ENCODE results near the gene GJA5.
"Not testable (repeated sequence)": the region's sequence is repeated elsewhere in the genome, so short reads cannot be mapped to it uniquely, and the experiment has no call there.

GJA5 gene

DNA sequence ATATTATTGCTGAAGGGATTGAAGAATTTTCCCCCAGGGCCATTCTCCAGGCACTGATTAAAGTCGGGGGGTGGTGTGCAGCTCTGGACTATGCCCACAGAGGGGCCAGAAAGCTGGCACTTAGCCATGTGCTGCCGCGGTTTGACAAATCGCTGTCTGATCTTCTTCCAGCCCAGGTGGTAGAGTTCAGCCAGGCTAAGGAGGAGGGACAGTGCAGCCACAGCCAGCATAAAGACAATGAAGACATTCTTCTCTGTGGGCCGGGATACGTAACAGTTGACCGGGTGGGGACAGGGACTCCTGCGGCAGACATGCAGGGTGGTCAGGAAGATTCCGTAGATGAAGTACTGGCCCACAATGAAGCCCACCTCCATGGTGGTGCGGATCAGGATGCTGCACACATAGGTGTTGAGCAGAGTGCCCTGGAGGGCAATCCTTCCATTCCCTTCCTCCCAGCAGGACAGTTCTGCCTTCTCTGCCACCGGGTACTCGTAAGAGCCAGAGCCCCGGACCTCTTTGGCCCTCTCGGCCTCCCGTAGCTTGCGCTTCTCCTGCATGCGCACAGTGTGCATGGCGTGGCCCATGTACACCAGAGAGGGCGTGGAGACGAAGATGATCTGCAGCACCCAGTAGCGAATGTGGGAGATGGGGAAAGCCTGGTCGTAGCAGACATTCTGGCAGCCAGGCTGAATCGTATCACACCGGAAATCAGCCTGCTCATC is 1.9 kb downstream of the GJA5 start:
- no peak for DNase-seq

DNA sequence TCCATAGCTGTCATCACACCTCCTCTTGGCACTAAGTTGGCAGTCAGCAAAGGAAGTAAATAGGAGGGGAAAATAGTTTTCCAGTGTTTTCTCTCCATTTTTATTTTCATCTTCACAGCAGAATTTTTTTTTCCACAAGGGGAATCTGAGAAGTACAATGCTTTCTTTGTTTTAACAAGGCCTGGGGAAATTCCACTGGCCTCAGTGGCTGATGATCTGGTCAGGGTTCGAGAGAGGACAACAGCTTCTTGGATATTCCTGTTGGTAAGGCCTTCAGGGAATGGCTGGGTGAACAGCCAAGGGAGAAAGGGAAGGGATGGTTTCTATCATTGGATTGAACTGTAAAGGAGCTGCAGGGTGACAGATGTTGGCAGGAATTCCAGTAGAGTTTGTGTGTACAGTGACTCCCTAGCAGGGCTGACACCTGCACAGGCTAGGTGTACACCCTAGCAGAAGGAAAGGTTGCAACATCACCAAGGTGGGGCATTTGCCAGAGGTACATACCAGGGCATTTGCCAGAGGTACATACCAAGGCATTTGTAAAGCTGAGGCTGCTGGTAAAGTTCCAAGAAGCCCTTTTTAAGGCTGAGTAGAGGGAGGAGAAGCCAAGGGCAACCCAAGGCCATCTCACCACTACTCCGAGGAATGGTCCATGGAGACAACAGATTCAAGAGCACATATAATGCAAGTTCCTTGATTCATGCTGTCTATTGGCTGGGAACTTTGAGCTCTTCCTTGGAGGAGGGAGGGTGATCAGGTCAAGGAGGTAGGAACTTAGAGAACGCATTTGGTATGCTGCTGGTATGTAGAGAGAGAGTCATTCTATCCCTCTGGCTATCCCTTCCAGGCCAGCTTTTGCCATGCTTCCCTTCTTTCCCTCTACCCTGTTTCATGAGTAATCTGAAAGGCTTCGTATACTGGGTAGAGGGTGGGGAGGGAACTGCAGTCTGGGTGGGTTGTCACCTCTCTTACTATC is 3.1 kb downstream of the GJA5 start:
- DNase-seq: no peak

DNA sequence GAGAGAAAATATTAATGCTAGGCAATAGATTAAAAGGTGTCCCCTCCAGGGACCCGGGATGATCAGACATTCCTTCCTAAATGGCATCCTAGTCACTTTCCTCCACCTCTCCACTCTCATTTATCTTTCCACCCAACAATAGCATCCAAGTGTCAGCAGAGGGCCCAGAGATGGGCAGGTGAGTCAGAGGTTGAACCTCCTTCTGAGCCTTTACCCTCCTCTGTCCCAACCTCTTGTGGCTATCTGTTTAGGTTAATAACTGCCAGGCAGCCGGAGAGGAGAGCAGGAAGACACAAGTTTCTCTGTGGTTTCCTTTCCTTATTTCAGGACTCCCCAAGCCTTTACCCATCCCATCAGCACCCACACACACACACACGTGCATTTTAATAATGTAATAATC is 4.1 kb downstream of the GJA5 start:
- no peak for DNase-seq

DNA sequence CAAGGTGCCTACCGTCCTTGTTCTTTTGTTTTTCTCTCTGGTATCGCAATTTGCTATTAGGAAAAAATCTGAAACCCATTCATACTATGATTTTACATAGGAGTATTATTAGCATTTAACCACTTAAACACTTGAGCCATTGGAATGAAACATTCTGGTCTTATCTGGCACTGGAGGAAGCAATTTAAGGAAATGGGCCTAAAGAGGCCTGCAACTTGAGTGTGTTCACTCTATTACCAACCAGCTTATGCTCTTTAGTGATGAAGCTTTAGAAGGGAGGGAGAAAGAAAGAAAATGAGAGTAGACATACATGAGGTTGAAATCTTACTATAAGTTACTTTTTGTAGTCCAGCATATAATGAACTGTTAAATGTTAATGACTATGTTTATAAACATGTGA is 5.7 kb downstream of the GJA5 start:
- no peak for DNase-seq

DNA sequence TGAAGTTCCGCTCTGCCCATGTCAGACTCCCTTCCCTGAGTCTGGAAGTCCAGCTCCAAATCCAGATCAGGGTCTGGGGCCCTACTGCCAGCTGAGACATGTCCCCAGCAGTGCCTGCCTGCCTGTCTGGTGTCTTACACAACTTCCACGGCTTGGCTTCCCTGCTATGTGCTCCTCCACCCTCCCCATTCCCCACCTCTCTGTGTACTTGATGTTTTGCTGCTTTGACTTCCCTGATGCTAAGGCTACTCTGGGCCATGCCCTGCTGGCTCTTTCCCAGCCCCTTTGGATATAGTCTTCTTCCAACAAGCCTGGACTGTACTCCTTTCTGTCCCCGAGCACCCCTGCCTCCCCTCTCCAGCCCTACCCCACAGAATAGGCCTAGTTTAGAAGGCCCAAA is 7.3 kb downstream of the GJA5 start:
- no peak for DNase-seq

DNA sequence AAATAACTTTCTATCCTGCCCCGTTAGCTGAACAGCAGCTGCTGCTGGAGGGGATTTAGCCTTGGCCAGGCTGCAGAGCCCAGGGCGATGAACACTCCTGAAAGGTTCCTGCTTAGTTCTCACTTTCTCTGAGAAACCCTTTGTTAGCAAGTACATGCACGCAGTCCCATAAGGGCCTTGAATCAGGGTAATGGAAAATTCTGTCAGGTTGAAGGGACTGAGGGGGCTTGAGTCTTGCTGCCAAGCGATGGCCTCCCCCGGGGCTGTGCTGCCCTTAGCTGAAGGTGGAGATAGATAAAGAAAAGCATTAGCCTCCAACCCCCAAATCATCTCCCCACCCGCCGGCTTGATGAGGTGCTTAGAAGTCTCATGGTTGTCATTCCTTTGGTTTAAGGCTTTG is 7.9 kb downstream of the GJA5 start:
- DNase-seq: no peak

DNA sequence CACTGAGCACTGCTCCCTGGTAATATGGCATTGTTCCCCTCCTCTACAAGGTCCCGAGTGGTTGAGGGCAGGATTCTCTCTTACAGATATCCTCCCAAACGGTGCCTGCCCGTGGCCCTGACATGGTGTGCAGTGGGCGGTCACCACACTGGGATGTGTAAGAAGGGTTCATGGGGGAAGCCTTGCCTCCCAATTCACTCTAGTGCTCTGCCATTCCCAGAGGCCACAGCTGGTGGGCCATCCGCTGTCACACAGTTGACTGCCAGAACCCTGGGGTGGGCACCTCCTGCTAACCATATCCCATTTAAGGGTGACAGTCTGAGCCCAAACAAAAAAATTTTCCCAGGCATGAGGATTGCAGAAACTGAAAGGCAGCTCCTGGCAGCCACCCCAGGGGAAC is 9.1 kb downstream of the GJA5 start:
- no peak for DNase-seq

DNA sequence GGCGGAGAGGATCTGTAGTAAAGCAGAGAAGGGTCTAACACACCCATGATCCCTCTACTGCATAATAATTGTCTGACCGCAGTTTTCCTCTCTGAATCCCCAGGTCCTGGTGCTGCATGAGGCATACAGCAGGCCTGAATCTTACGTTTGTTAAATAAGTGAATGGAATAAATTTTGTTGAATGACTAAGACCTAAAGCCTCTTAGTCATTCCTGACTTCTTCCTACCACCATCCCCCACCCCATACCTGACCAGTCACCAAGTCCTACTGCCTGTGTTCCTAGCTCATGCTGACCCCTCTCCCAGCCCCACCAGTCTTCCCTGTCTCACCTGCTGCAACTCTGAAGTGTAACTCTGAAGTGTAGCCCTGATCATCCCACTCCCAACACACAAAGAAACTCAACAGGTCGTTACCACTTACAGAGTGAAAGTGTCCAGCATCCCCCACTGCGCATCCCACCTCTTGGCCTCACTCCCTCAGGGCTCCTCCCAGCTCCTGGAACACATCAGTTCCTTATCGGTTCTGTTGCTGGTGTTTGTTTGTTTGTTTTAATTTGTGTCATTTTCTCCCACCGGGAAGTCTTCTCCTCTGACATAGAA is 9.7 kb downstream of the GJA5 start:
- no peak for DNase-seq

DNA sequence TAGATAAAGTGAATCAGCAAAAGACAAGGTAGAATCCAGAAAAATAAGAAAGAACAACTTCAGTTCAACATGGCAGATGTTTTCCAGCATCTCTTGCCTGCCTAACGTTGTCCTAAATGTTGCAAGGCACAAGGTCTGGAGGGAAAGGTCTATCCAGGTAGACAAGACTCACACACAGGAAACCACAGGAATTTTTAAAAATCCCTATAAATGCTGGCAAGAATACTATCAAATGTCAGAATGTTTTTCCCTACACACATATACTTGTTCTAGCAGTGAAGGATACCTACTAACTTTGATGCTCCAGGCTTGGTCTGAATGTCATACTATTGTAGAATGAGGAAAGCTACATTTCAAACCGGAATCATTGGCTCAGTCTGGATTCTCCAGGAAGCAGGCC is 10.6 kb downstream of the GJA5 start:
- DNase-seq: no peak

DNA sequence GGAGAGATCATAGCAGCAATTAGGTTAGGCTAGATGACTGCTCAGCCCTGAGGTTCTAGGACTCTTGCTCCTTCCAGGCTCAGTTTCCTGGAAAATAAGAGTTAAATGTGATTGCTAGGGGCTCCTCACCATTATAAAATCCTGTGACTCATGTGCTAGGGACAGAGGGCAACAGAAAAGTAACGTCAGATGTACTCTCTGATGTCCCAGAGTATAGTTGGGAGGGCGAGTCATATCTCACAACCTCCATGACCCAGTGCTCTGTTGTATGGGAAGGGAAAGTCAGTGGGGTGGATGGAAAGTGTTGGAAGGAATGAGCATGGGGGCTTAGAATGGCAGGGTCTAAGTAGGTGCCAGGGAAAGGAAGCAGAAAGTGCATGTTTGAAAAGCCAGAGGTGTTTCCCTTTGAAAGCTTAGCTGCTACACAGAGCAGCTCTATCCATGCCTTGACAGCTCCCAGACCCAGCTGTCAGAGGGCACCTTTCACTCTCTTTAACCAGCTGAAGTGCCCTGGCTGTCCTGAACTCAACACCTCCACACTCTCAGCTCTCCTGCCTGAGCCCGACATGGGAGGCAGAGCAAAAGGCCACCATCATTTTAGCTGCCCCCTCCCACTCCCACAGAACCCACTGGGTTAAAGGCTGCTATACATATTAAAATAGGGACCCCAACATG is 11.6 kb downstream of the GJA5 start:
- DNase-seq: no peak

DNA sequence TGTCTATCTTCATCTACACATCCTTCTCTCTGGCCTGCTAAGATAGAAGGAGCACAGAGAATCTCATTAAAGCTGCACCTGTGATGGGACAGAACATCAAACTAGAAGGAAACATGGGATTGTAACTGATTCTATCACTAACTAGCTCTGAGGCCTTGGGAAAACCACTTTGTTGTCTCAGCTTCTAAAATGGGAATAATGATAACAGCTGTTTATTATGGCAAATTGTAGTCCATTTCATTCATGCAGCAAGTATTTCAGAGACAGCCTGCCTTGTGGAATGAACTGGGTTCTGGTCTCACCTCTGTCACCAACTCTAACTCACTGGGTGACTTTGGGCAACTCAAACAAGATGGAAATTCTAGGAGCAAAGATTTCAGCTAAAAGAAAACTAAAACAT is 12.4 kb downstream of the GJA5 start:
- no peak for DNase-seq

DNA sequence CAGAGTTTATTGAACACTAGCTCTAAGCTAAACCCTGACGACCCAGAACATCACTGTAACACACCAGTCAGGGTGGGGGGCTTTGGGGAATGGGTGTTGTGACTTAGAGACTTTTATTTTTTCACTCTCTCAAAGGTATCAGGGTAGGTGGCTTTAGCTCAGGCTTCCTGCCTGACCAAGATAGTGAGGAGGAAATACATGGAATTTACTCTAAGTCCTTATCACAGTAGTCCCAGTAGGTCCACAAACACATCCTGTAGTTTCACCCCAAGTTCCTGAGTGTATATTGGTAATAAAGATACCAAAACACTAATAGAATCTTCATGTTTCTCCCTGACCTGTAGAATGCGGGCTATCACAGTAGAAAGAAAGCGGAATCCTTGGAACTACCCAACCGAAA is 15.1 kb downstream of the GJA5 start:
- DNase-seq: no peak

DNA sequence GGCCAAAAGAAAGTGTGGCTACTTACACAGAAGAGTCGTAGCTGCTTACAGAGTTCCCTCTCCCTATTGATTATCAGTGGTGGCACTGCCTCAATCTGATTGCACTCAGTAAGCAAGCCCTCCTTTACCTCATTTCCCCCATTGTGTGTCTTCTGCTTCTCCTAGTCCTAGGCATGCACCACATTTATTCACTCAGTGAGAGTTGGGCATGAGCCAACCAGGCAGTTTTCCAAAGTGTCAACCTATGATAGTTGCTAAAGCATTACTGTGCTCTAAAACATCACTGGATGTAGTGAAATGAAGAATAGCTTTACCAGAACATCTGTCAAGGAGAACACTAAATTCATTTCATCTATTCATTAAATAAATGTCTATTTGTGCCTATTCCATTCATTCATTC is 19.3 kb downstream of the GJA5 start:
- DNase-seq: no peak

DNA sequence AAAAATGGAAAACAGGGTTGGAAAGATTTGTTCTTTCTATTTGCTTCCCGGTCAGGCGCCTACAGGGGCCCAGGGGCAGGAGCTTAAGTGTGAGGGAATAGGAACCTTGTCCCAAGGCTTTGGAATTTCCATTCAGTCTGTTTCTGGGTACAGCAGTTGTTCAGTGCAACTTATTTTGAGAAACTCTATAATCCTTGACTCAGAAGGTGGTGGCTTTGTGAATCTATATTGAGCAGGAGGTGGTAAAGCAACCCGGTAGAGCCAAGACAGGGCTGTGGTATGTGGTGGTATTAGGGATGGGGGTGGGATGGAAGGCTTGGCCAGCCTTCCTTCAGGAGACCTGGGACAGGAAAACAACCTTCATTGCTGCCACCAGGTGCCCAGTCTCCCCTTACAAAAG is 20.0 kb downstream of the GJA5 start:
- no peak for DNase-seq

DNA sequence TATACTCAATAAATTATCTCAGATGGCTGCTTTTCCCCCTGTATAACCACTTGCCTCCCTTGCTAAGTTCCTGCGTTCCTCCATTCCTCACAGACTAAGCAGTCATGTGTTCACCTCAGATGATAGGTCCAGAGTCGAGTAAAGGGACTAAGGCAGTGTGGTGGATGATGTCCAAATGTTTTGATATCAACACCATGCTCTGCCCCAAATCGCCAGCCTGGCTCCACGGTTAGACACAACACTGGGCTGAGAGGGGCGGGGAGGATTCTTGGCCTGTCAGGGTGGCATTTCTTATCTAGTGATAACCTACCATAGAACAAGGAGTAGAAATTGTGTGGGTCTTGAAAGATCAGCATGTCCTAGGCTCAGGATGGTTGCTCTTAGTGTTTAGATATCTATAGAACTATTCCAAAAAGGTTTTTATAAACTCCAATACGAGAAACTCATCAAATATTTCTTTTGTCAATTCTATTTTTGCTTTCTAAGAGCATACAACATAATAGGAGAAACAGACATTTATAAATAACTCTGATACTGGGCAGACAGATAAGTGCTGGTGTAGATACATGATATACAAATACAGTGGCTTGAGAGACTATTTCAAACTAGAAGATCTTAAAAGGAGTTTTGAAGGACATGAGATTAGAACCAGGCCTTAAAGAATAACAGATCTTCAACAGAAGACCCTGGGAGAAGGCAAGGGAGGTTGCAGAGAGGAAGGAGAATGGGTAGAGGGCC is 21.5 kb downstream of the GJA5 start:
- DNase-seq: no peak

DNA sequence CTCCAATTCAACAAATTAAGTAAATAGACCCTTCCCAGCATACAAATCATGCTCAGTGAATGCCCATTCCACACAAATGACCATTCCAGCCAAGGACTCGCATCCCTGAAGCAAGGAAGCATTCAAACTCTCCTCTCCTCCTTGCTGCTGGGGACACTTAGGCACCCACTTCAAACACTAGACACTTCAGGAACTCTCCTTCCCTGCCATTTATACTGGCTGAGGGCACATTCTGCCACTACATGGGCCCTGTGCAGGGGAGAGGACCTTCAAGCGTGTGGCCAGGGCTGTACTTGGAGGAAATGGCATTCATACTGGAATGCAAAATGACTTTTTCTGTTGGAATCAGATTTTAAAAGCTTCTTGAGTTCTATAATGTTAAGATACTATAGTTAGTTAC is 22.3 kb downstream of the GJA5 start:
- DNase-seq: no peak

DNA sequence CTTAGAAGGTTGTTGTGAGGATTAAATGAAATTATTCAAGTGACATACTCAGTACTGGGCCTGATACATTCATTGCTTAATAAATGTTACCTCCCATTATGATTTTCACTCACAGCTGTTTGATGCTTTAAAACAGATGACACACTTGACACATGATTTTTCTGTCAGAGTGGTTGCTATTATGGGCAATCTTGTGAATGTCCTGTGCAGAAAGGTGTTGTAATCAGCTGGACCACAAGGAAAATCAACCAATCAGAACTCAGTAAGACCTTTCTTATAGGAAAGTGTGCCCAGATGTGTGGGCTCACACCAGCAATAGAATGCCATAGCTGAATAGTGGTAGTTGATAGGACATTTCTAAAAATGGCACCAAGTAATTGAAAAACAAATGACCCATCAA is 23.5 kb downstream of the GJA5 start:
- DNase-seq: no peak

DNA sequence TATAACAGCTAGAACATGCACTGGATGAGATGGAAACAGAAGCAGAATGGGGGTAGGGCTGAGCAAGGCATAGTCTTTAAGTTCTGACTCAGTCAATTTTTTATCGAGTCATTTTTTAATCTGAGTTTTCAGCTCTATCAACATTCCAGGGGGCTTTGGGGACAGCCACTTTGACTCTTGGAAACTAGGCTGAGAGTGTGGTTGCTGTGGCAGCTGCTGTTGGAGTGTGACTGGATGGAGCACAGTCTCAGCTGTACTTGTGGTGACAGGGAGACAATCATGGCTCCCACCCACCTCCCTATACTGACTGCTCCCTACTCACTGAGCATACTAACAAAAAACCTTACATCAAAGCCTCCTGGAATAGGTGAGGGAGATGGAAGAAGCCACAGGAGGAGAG is 25.0 kb downstream of the GJA5 start:
- no peak for DNase-seq

DNA sequence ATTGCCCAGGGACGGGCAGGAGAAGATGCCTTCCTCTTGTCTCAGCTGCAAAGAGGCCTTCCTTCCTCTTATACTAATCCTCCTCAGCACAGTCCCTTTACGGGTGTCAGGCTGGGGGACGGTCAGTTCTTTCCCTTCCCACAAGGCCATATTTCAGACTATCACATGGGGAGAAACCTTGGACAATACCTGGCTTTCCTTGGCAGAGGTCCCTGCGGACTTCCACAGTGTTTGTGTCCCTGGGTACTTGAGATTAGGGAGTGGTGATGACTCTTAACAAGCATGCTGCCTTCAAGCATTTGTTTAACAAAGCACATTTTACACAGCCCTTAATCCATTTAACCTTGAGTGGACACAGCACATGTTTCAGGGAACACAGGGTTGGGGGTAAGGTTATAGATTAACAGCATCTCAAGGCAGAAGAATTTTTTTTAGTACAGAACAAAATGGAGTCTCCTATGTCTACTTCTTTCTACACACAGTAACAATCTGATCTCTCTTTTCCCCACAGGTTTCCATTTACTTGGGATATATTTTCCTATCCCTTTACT is 26.0 kb downstream of the GJA5 start:
- not testable (repeated sequence) for DNase-seq

DNA sequence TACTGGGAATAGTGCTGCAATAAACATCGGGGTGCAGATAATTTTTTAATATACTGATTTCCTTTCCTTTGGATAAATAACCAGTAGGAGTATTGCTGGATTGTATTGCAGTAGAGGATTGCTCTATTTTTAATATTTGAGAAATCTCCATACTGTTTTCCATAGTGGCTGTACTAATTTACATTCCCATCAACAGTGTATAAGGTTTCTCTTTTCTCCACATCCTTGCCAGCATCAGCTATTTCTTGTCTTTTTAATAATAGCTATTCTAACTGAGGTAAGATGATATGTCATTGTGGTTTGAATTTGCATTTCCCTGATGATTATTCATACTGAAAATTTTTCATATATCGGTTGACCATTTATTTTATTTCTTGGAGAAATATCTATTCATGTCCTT is 31.1 kb downstream of the GJA5 start:
- DNase-seq: no peak

DNA sequence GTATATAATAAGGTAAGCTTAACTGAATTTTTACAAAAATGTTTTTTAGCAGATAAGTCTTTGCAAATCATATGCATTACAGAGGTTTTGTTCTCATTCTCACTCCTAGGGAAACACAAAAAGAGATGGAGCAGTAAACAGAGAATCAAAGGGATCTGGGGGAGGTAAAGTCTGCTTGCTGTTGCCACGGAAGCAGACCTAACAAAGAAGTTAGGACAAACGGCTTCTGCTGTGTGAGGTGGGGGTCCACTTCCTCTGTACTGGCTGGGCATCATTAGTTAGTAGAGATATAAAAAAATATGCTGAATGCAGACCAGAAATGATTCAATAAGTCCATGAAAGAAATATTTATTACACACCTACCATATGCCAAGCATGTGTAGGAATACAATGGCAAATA is 34.2 kb downstream of the GJA5 start:
- DNase-seq: no peak

DNA sequence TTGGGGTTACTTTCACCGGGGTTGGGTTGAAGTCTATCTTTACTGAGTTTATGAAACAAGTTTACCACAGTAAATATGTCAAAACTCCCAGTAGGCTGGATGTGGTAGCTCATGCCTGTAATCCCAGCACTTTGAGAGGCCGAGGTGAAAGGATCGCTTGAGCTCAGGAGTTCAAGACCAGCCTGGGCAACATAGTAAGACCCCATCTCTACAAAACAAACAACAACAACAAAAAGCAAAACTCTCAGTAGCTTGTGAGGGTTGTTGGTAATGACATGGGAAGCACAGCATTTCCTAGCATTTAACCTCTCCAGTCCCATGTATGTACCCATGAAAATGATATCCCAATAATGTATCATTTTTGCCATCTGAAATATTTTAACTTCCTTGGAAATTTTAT is 34.7 kb downstream of the GJA5 start:
- no peak for DNase-seq

Data from NCI-H1105 (cell line).